CMK (cell line): ENCODE measurements around the gene CCDC38.
"Not testable (repeated sequence)": the region's sequence is repeated elsewhere in the genome, so short reads cannot be mapped to it uniquely, and the experiment has no call there.

Experiments used
- DNase-seq: peaks from one replicate; pipeline ENCODE4 v3.0.0-alpha.2; 2010; ENCODE audit warnings: low read depth

CCDC38 gene

DNA sequence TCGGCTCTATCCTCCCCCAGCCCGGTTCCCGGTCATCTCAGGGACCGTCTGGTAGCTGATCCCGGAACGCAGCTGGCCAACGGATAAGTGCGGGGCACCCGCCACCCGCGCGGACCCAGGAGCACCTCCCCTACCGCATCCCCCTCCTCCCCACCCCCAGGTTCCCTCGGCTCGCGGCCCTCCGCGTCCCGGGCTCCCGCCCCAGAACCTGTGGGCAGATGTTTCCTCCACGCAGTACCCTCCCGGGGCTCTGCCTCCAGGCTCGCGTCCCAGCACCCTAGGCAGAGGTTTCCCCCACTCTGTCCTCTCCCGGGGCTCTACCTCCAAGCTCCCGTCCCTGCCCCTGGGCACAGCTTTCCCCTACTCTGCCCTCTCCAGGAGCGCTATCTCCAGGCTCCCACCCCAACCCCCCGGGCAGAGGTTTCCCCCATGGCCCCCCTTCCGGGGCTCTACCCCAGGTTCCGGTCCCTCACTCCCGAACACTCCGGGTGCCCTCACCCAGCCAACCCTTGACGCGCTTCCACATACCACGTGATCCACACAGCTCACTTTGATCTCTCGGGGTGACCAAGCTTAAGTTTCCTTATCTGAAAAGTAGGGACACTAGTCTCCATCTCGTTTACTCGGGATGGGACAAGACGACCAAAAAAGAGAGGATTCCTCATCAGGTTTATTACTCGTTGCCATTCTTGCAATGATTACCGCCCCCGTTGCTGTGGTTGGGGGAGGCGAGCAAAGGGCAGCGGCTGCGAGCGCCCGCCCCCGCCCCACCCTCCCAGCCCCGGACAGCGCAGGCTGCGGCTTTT, at the start of gene CCDC38:
CCDC38 (minus strand) TSS at position 91 of the 806 bp plus-strand sequence. CDS start 6,105 bp downstream, outside the sequence.
- DNase-seq: peak; percentile 59

- no peak for DNase-seq
Measured at GRCh38 chr12:95990136-95990535, 47.7 kb upstream of the CCDC38 start.

DNA sequence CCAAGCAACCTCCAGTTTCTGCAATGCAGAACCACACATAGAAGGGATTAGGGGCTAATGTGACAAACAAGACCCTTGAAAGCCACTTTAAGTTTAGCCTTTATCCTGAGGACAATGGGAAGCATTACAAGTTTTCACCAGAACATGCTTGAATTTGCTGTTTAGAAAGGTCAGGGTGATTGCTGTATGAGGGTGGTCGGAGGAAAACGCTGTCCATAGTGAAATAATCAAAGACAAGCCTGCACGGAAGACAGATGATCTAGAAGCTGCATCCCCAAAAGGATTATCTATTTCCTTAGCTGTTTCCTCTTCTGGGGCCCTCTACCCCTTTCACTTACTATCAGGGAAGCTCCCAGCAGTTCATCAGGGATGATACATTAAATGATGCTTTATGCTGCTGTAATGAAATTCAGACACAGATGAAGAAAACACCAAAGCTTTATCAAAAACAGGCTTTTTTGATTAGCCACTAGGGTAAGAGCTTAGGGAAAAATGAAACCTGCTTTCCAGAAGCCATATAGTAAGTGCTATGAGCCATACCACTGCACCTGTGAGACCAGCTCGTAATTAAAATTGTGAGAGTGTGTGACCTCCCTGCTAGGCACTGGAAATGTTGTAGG, 47.2 kb upstream of the CCDC38 start:
- DNase-seq: no peak

GRCh38 chr12:95988506-95989275, 46.3 kb upstream of the CCDC38 start:
- DNase-seq: no peak

GRCh38 chr12:95986635-95987570, 44.5 kb upstream of the CCDC38 start:
- DNase-seq: no peak

- no peak for DNase-seq
Measured at GRCh38 chr12:95984682-95985081, 42.3 kb upstream of the CCDC38 start.

DNA sequence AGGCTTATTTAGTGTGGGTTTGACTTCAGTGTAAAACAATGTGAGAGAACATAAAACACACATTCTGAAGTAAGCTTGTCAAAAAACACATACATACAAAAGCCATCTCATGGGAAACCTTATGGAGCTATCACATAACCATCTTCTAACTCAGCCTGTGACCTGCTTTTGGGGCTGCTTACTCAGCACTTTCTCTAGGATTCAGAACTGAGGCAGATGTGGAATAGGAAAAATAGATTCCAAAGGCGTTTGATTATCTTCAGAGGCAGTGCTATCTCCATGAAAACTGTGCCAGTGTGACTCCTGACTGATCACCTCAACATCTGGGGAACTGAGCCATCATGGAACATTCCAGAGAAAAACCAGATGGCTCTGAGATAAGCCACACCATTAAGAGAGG, 40.2 kb upstream of the CCDC38 start:
- no peak for DNase-seq

GRCh38 chr12:95980437-95980836, 38.0 kb upstream of the CCDC38 start:
- DNase-seq: no peak

GRCh38 chr12:95978774-95979173, 36.4 kb upstream of the CCDC38 start:
- no peak for DNase-seq

DNA sequence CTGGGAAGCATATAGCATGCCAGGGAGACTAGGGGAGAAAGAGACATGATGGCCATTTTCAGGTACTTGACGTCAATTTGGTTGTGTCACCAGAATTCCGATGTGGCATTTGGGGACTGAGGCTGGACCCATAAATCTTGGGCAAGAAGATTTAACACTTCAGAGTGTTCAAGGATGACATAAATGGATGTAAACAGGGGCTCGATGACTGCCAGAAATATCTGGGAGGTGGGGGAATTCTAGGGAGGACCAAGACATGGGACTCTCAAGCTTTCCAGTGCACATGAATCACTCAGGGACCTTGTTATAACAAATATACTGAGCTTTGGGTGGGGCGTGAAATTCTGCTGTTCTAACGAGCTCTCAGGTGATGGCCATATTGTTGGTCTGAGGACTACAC, 35.9 kb upstream of the CCDC38 start:
- DNase-seq: no peak

DNA sequence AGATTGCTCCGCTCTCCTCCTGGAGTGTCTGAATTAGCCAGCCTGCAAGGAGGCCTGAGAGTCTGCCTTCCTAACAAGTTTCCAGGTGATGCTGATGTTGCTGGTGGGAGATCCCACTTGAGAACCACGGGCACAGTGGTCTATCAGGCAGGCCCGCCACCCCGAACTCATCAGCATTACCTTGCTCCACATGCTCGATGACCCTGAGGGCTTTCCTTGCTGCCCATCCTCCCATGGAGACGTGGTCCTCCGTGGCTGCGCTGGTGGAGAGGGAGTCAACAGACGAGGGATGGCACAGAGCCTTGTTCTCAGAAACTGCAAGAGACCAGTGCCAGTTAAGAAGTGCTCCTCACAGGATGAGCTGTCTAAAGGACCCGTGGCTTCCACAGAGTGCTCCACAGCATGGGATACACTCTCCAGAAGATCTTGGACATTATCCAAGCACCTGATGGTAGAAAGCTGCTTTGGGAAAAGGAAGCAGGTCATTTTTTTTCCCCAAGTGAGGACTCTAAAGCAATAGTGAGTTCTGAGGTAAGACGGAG, 35.4 kb upstream of the CCDC38 start:
- no peak for DNase-seq

DNA sequence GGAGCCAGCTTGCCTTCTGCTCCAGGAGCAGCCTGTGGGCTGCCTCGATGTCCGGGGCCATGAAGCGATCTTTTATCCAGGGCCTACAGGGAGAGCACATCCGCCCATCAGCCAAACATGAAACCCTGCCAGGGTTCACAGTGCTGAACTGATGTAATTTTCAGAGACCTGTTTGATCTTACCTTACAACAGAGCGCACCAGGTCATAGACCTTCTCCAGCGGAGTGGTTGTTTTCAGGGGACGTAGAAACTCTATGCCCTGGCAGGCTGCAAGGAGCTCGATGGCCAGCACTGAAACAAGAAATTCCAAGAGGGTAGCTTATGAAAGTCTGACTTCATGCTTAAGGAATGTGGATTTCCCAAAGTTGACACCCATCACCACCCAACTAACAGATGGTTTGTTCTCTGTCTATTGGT, 34.0 kb upstream of the CCDC38 start:
- DNase-seq: no peak

DNA sequence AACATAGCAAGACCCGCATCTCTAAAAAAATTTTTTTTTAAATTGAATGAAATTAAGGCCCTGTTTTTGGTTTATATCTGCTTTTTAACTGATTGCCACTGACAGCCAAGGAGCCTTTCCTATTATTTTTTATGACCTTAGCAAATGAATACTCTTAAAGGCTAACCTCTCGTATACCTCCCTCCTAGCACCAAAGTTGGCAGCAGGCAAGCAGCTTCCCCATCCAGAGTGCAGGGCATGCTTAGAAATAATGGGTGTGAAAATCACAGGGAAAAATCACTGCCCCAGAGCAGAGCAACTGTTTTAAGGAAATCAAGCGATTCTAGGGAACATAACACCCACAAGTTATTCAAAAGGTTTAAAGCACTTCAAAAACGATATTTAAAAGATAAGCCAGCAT, 33.1 kb upstream of the CCDC38 start:
- no peak for DNase-seq

DNA sequence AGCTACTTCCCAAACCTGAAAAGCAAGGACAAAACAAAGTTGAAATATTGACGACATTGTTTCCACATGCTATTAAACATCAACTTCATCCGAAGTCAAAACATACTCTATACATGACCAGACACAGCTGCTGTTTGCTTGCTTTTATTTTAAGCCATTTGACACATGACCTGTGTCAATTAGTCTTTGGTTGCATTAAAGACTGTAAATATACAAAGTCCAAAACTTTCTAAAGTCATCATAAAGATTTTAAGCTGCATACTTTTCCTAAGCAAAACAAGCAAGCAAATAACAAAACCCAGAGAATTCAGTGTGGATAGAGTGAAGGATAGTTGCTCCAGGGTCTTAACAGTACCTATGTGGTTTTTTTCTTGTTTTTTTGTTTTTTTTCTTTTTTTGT, 31.9 kb upstream of the CCDC38 start:
- DNase-seq: no peak

DNA sequence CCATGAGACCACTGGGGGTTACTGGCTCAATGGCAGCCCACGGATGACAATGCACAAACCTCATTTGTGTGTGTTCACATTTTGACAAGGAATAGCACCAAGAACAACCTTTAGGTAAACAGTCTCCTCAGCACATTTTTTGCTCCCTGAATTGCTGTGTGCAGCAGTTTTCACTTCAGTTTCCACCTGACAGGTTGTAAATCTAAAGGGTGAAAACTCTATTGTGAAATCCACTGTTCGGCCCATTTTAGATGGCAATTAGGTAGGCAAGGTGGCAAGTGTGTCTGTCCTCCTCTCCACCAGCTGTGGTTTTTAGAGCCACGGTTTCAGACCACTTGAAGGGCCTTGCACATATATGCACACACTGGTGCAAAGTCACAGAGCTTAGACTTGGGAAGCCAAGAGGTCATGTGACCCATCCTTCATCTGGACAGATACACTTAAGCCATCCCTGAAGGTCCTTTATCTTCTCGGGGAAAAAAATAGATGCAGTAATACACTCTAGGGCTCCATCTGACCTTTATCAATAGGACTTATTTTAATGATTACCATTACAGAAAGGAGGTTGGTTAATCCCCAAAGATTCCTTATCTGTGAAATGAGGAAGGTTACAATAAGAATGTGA, 30.5 kb upstream of the CCDC38 start:
- no peak for DNase-seq

GRCh38 chr12:95970905-95971304, 28.5 kb upstream of the CCDC38 start:
- DNase-seq: no peak

DNA sequence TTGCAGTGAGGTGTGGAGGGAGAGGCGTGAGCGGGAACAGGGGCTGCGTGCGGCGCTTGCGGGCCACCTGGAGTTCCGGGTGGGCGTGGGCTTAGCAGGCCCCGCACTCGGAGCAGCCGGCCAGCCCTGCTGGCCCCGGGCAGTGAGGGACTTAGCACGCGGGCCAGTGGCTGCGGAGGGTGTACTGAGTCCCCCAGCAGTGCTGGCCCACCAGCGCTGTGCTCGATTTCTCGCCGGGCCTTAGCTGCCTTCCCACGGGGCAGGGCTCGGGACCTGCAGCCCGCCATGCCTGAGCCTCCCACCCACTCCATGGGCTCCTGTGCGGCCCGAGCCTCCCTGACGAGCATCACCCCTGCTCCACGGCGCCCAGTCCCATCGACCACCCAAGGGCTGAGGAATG, 26.7 kb upstream of the CCDC38 start:
- DNase-seq: not testable (repeated sequence)

GRCh38 chr12:95967301-95967700, 24.9 kb upstream of the CCDC38 start:
- no peak for DNase-seq

DNA sequence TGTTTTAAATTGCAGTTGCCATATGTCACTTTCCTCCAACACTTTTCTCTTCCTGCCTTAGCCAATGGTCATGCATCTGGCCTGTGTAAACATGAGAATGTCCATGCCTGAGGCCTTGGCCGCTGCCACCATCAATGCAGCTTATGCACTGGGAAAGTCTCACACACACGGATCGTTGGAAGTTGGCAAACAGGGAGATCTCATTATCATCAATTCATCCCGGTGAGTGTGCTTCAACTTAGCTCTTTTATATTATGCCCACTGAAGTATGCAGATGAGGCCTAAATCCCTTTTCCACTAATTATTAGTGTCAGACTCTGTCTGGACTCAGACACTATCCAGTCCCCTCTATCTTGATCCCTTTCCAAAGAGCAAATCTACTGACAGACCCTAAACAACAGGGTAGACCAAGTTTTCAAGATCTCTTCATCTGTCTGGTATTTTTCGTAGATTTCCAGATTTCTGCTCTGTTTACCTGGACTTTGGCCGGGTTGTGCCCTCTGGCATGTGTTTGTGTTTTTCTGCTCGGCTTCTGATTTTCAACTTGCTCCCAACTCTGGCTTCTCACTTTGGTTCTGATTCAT, 24.0 kb upstream of the CCDC38 start:
- no peak for DNase-seq

DNA sequence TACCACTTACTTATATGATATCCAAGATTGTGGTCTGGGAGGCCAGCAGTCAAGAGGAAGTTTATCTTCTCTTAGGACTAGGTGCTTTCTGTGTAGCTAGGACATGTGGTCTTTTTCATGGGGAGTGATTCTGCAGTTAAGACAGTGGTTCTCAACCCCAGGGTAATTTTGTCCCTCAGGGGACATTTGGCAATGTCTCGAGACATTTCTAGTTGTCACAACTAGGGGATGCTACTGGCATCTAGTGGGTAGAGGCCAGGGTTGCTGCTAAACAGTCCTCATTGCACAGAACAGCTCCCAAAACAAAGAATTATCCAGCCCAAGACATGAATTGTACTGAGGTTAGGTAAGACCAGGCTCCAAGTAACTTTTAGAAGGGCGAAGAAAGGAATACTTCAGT, 20.7 kb upstream of the CCDC38 start:
- no peak for DNase-seq

DNA sequence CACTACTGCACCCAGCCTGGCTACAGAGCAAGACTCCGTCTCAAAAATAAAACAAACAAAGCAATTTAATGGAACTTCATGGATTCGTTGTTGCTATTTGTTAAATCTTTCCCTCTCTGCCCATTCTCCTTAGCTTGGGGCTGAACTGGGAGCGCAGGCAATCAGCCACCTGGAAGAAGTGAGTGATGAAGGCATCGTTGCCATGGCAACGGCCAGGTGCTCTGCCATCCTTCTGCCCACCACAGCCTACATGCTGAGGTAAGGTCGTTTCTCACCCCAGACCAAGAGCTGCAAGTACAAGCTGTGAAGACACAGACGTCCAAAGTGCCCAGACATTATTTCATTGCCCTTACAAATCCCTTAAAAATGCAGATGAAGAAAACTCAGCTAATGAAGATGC, 19.8 kb upstream of the CCDC38 start:
- no peak for DNase-seq
